K562 (cell line): Measurements from ENCODE around the gene MYO10.

ENCODE experiments used
- C11orf30 ChIP-seq: fragments of 450-650 bp; IDR thresholded peaks from 2 replicates; pipeline ENCODE4 v1.6.1; 2016; ENCODE audit warnings: low read depth, mild to moderate bottlenecking
- CREB3 ChIP-seq: fragments of 450-650 bp; conservative IDR thresholded peaks from 2 replicates; pipeline ENCODE4 v1.6.1; 2016; ENCODE audit warnings: missing genetic modification characterization, low read depth, mild to moderate bottlenecking, missing compliant biosample characterization, moderate library complexity
- CTCF ChIP-seq, 3 experiments: IDR thresholded peaks in 2 of 3; conservative IDR thresholded peaks in 1 of 3; 2 replicates each; pipeline ENCODE4 v1.5.1; 2011 to 2012; ENCODE audit warnings: low read length in 3 of 3, mild to moderate bottlenecking in 3 of 3, control low read depth in 2 of 3, improper control_type of control experiment in 1 of 3, inconsistent platforms in 1 of 3, low read depth in 1 of 3, mixed read lengths in 1 of 3, moderate library complexity in 1 of 3; ENCODE audit not compliant: insufficient read depth in 2 of 3
- JUNB ChIP-seq: fragments of 450-650 bp; formaldehyde crosslinking; conservative IDR thresholded peaks from 2 replicates; pipeline ENCODE4 v1.4.0; 2020; ENCODE audit warnings: mild to moderate bottlenecking
- KDM5B ChIP-seq: fragments of 200-600 bp; sonication (generic); IDR thresholded peaks from 2 replicates; pipeline ENCODE4 v1.6.1; 2012; ENCODE audit warnings: low read depth, mild to moderate bottlenecking, moderate library complexity, low read length, control low read depth, inconsistent platforms; ENCODE audit not compliant: insufficient replicate concordance
- RAD21 ChIP-seq, 2 experiments: fragments of 250-450 bp in 1 of 2; fragments of 450-650 bp in 1 of 2; sonication (Bioruptor Pico) in 1 of 2; formaldehyde crosslinking in 1 of 2; IDR thresholded peaks in 1 of 2; conservative IDR thresholded peaks in 1 of 2; 2 replicates each; pipeline versions ENCODE4 v1.4.0 to v1.8.0; 2020 to 2022; ENCODE audit warnings: mild to moderate bottlenecking in 2 of 2, moderate library complexity in 1 of 2
- RCOR1 ChIP-seq, 2 experiments: IDR thresholded peaks; 2 replicates each; pipeline ENCODE4 v1.6.1; 2012; ENCODE audit warnings: low read depth in 2 of 2, low read length in 2 of 2, borderline replicate concordance in 1 of 2, improper control_type of control experiment in 1 of 2
- TAF1 ChIP-seq: IDR thresholded peaks from 2 replicates; pipeline ENCODE4 v1.6.1; 2011; ENCODE audit warnings: mild to moderate bottlenecking, low read length, moderate library complexity; ENCODE audit not compliant: insufficient read depth, control insufficient read depth, severe bottlenecking; ENCODE audit errors: extremely low read depth
- ZNF431 ChIP-seq: sonication (generic); formaldehyde crosslinking; IDR thresholded peaks from 2 replicates; pipeline ENCODE4 v1.8.0; 2022; ENCODE audit warnings: mild to moderate bottlenecking, missing genetic modification reagents
- ZNF589 ChIP-seq: fragments of 200-800 bp; sonication (Bioruptor generic); IDR thresholded peaks from 2 replicates; pipeline ENCODE4 v1.6.1; 2016; ENCODE audit warnings: low read depth, missing genetic modification characterization, missing compliant biosample characterization

- no peak for TF ChIP-seq RCOR1 (IDR thresholded peaks at IDR 0.05; ENCODE audit: borderline replicate concordance in 1 of 2, low read depth in 2 of 2, low read length in 2 of 2)
- no peak for TF ChIP-seq KDM5B
- TF ChIP-seq C11orf30: no peak
- no peak for TF ChIP-seq CREB3 (tag)
- no peak for TF ChIP-seq CTCF (IDR thresholded peaks at IDR 0.05 in 2 of 3, conservative IDR thresholded peaks at IDR 0.05 in 1 of 3; ENCODE audit: insufficient read depth in 2 of 3, low read depth in 1 of 3, low read length in 3 of 3)
- TF ChIP-seq RAD21 (CRISPR knock-in tag; conservative IDR thresholded peaks at IDR 0.05 in 1 of 2, IDR thresholded peaks at IDR 0.05 in 1 of 2): no peak
- TF ChIP-seq TAF1: no peak
- TF ChIP-seq ZNF431 (CRISPR knock-in tag): no peak
- no peak for TF ChIP-seq ZNF589 (CRISPR knock-in tag)
- no peak for TF ChIP-seq JUNB (CRISPR knock-in tag)
These were observed 228.8 kb downstream of the MYO10 start for GRCh38 chr5:16707168-16707868.
